Activated T-helper 1 cell treated with anti-CD3 and anti-CD28 coated beads, Interleukin-12 subunit alpha, Interleukin-12 subunit beta, Interleukin-2, Interleukin-4 antibody, amounts not matched to agents 30 ng/mL and 10 ng/mL and 1 ng/mL, durations not matched to agents 14 hours and 24 hours and 36 hours (primary cell): ENCODE measurements around the gene RGS19. TPM values are rescaled to one million over a fixed set of nuclear protein-coding genes. Genes with fewer than 3 reads are reported as not detected.

Experiments used
- DNase-seq: peaks from one replicate; pipeline ENCODE4 v3.0.0; 2021; ENCODE audit warnings: low spot score
- H3K27ac Mint-ChIP-seq: one replicate; pipeline ENCODE4 v1.8.0; 2021; ENCODE audit warnings: mild to moderate bottlenecking, mixed read lengths
- H3K27me3 Mint-ChIP-seq: one replicate; pipeline ENCODE4 v1.8.0; 2022; ENCODE audit warnings: mild to moderate bottlenecking, moderate library complexity, mixed read lengths; ENCODE audit not compliant: insufficient read depth
- H3K36me3 Mint-ChIP-seq: one replicate; pipeline ENCODE4 v1.8.0; 2021; ENCODE audit warnings: low read depth, mixed read lengths
- H3K4me1 Mint-ChIP-seq: one replicate; pipeline ENCODE4 v1.8.0; 2021; ENCODE audit warnings: low read depth, mixed read lengths
- H3K4me3 Mint-ChIP-seq: one replicate; pipeline ENCODE4 v1.8.0; 2021; ENCODE audit warnings: mild to moderate bottlenecking, moderate library complexity, mixed read lengths
- H3K9me3 Mint-ChIP-seq: one replicate; pipeline ENCODE4 v1.8.0; 2021; ENCODE audit warnings: mixed read lengths
- intact Hi-C: fragments of 100-400 bp; cut with micrococcal nuclease; formaldehyde crosslinking; loops from one replicate; pipeline ENCODE4 v1.15.1; 2024
- total RNA-seq: library from RNA; stranded (reverse); gene quantifications from 2 replicates; pipeline ENCODE4 v1.2.3, GENCODE V29; 2022

The RGS19 gene
- total RNA-seq, 1 donor from 2014 or later: 54.7 TPM

DNA sequence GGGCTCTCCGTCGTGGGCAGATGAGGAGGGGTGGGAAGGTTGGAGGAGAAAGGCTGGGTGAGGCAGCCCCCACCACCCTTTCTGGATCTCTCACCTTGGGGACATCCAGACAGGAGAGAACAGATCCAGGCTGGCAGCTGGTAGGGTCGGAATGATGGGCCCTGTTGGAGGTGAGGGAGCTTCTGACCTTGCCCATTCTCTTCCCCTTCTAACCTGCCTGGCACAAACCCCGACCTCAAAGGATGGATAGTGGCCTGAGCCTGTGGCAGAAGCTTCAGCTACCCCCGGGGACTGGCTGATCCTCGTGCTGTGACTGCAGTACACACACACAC, 34.1 kb upstream of the RGS19 start:
- Mint-ChIP-seq H3K36me3 (no peaks in the 10 kb centered on the region), H3K4me3 (no peak overlapping the region), H3K9me3 (no peaks in the 10 kb centered on the region), H3K27me3 (no peaks in the 10 kb centered on the region), H3K4me1 (no peaks in the 10 kb centered on the region), H3K27ac (no peak overlapping the region)
- intact Hi-C loops: no loop called here
- DNase-seq: no peak

DNA sequence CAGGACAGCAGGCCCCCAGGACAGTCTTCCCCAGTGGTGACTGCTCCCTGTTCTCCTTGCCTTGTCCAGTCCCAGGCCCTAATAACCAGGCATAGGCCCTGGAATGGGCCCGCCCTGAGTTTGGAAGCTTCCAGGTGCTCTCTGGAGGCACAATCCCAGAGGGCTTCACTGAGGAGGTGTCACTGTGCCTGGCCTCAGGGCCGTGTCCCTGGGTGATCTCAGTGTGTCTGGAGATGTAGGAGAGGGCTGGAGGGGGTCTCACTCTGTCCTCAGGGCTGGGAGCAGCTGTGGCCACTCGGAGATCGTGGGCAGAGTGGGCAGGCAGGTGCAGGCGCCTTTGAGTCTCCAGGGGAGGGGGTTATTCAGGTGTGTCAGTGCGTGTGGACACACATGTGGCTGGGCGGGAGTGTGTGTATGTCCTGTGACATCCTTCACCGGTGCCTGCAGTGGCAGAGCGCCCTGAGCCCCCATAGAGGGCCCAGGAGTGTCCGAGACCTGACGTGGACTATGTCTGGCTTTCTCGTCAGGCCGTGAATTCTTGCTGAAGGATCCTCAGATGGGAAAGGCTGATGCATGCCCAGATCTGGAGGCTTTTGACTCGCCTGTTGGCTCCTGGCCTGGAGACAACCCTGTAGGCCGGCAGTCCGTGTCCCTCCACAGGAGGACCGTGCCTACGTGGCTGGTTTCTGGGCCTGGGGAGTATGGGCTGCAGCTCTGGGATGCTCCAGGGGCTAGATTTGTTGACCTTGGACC, 33.5 kb upstream of the RGS19 start:
- no peak overlapping the region for H3K4me3 Mint-ChIP-seq
- intact Hi-C loops: no loop called here
- DNase-seq: no peak
- no peak overlapping the region for H3K27ac Mint-ChIP-seq
- H3K9me3 Mint-ChIP-seq: no peaks in the 10 kb centered on the region
- no peaks in the 10 kb centered on the region for H3K36me3 Mint-ChIP-seq
- H3K27me3 Mint-ChIP-seq: no peaks in the 10 kb centered on the region
- no peaks in the 10 kb centered on the region for H3K4me1 Mint-ChIP-seq

DNA sequence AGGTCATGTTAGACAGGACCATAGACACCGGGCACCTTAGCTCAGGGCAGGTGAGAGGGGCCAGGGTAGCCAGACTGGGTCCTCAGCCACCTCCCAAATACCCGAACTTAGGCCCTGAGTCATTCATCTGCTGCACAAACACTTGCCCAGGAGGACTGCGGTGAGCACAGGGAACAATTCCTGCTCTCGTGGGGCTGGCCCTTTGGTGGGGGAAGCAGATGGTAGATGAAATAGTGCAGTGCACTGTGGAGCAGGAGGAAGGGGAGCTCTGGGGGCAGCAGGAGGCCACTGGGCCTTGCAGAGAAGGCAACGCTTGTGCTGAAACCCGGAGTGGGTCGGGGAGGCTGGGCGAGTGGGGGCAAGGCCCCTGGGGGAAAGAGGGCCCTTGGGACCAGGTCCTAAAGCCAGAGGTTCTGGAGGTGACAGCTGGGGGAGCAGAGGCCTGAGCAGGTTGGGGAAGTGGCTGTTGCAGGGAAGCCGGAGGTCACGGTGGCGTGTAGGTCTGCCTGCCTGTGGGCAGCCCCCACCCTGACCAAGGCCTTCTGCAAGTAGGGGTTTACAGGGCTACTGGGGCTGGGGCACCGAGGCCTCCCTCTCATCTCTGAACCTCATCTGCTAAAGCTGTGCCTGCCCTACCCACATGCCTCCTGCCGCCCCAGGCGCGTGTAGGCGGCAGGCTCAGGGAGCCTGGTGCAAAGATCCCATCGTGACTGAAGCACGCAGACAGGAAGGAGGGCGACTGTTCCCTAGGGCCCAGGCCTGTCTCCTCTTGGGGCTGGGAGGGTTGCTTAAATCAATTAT, 32.7 kb upstream of the RGS19 start:
- no peaks in the 10 kb centered on the region for H3K4me1 Mint-ChIP-seq
- no peak overlapping the region for H3K27ac Mint-ChIP-seq
- no peaks in the 10 kb centered on the region for H3K27me3 Mint-ChIP-seq
- DNase-seq: no peak
- intact Hi-C loops: no loop called here
- H3K4me3 Mint-ChIP-seq: no peak overlapping the region
- no peaks in the 10 kb centered on the region for H3K36me3 Mint-ChIP-seq
- H3K9me3 Mint-ChIP-seq: no peaks in the 10 kb centered on the region

DNA sequence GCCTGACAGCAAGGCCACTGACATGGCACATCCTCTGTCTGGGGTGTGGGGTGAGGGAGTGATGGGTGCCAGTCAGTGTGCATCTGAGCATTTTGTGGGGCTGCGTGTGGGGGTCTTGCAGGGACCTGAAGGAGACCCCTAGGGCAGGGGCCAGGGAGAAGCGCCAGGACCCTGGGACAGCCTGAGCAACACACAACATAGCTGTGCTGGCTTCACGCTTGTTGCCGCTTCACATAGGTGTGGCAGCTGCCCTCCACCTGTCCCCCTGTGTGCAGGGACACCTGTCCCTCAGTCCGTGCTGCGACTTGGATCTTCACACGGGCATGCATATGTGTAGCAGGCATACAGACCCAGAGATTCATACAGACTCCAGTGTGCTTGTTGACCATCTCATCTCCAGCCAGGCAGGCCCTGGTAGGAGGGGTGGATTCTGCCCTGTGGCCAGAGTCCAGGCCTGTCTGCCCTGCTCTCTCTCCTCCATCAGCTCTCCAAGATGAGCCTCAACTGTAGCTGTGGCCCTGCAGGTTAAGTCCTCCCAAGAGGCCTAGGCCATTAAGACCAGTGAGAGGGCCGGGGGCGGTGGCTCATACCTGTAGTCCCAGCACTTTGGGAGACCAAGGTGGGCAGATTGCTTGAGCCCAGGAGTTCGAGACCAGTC, 31.2 kb upstream of the RGS19 start:
- Mint-ChIP-seq H3K27ac (no peak overlapping the region), H3K9me3 (no peaks in the 10 kb centered on the region), H3K4me1 (no peaks in the 10 kb centered on the region), H3K4me3 (no peak overlapping the region), H3K27me3 (no peaks in the 10 kb centered on the region), H3K36me3 (no peaks in the 10 kb centered on the region)
- DNase-seq: no peak
- intact Hi-C loops: no loop called here

DNA sequence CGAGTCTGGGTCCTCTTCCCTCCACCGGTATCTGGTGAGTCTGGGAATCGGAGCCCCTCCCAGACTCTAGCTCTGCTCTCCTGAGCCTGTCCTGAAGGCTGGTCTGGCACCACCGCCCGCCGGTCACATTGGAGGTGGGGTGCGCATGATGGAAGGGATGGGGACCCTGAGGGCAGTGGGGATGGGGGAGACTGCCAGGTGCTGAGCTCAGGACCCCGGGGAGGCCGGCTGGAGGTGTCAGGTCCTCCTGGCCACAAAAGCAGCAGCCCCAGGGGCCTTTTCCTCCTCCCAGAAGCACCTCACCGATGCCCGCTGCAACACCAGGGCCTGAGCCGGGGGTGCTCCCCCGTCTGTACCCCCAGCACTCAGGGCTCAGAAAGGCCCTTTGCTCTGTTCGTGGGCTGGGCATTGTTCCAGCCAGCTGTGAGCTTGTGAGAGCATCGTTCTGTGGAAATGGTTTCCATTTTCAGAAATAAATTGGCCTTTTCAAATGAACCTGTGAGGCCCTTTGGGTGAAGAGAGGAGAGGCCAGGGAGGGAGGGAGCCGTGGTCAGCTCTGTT, 30.6 kb upstream of the RGS19 start:
- no peaks in the 10 kb centered on the region for H3K27me3 Mint-ChIP-seq
- H3K27ac Mint-ChIP-seq: no peak overlapping the region
- DNase-seq: no peak
- no peak overlapping the region for H3K4me3 Mint-ChIP-seq
- no peaks in the 10 kb centered on the region for H3K36me3 Mint-ChIP-seq
- no peaks in the 10 kb centered on the region for H3K4me1 Mint-ChIP-seq
- H3K9me3 Mint-ChIP-seq: no peaks in the 10 kb centered on the region
- intact Hi-C loops: no loop called here

DNA sequence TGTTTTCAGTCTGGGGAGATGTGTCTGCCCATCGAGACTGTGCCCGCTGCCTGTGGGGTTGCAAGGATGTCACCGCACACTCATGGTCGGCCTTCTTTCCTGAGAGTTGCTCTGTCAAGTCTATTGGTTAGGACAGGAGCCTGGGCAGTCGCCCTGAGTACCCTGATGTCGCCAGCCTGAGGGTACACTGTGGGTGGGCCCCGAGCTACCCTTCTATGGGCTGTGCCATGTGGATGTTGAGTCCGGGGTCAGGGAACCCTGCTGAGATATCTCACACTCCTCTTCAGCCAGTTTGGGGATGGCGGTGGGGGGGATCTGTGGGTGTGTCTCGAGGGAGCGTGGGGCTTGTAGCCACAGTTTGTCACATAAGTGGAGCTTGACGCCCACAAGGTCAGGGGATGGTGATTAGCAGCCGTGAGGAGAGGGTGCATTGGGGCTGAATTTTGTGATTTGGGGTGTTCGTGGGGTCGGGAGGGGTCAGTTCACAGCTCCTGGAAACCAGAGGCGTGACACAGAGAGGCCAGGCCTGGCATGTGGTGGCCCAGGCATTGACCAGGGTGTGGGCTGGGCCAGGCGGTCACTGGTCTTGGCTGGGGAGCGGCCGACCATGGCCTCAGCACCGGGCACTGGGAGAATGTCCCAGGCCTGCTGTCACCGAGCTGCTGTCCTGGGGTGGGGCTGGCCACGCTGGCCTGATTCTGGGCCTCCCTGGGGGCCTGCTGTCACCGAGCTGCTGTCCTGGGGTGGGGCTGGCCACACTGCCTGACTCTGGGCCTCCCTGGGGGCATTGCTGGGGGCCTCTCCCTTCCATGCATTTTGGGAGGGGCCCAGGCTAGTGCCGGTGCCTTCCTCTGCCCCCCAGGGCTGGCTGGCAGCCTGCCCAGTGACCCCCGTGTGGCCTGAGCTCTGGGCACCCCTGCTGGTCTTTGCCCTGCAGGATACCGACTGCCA, 29.7 kb upstream of the RGS19 start:
- Mint-ChIP-seq H3K36me3 (no peaks in the 10 kb centered on the region), H3K4me1 (no peaks in the 10 kb centered on the region), H3K9me3 (no peaks in the 10 kb centered on the region), H3K27me3 (no peaks in the 10 kb centered on the region), H3K4me3 (no peak overlapping the region), H3K27ac (no peak overlapping the region)
- intact Hi-C loops: no loop called here
- DNase-seq: no peak

DNA sequence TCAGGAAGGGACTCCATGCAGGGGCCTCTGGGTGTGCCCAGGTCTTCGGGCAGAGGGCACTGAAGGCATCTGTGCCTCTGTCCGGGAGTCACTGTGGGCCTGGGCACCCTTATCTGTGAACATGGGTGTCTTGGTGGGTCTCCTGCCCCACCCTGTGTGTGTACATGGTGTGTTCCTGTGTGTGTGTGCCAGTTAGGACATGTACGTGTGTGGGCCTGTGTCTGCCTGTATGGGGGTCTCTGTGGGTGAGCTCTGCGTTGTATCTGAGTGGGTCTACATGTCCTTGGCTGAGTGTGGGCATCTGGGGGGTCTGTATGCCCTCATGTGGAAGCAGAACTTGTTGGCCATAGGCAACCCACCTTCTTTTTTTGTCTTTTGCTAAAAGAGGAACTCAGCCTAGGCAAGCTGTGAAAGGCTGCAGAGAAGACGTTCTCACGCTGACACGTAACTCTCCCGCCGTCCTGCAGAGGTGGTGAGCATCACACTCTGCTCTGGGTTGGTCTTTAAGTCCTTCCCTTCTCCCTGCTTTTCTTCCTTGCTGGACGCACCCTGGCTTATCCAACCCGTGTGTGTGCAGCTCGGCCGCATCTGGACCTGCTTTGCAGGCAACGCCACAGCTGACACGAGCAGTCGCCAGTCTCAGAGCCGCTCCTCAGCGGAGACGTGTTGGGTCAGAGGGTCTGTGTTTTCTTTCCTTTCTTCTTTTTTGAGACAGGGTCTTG, 28.6 kb upstream of the RGS19 start:
- H3K4me3 Mint-ChIP-seq: no peak overlapping the region
- no peaks in the 10 kb centered on the region for H3K9me3 Mint-ChIP-seq
- DNase-seq: no peak
- peaks cover 10% of the 10 kb centered on the region for H3K27me3 Mint-ChIP-seq
- no peak overlapping the region for H3K27ac Mint-ChIP-seq
- H3K4me1 Mint-ChIP-seq: no peaks in the 10 kb centered on the region
- intact Hi-C loops: no loop called here
- H3K36me3 Mint-ChIP-seq: no peaks in the 10 kb centered on the region

DNA sequence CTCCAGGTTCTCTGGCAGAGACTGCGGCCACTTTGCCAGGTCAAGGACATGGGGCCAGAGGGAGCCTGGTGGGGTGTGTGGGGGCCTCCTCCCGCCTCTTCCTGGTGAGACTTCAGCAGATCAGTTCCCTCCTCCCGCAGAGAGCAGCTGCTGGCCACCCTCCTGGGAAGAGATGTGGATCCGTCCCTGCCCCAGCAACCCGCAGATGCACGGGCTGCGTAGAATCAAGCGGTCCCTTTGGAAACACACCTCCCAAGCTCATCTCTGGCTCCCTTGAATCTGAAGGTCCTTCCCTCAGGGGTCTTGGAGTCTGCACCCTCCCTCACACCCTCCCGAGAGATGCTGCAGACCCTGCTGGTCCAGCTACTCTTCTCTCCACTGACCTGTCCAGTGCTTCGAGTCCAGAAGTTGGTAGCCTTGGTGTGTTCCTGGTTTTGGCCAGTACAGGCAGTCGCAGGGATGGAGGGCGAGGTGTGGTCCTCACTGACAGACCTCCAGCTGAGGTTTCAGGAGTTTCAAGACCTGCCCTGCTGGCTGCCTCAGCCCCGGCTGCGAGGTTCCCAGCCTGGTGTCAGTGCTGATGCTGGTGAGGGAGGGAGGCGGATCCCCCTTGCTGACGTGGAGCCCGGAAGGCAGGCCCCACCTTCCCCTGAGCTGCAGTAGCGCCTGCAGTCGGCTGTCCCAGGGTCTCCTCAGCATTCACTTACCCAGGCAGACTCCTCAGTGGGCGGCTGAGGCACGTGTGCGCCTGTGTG, 27.8 kb upstream of the RGS19 start, which contains the start of gene NPBWR2:
TSS of gene NPBWR2 (minus strand) at position 585 of the 755 bp plus-strand sequence. CDS start 734 bp downstream, outside the sequence.
- H3K36me3 Mint-ChIP-seq: no peaks in the 10 kb centered on the region
- no peaks in the 10 kb centered on the region for H3K9me3 Mint-ChIP-seq
- no peak for DNase-seq
- H3K4me1 Mint-ChIP-seq: no peaks in the 10 kb centered on the region
- intact Hi-C loops: no loop called here
- no peak within 1 kb of the TSS for H3K4me3 Mint-ChIP-seq
- no peak within 1 kb of the TSS for H3K27ac Mint-ChIP-seq
- H3K27me3 Mint-ChIP-seq: peaks cover 13% of the 10 kb centered on the region

DNA sequence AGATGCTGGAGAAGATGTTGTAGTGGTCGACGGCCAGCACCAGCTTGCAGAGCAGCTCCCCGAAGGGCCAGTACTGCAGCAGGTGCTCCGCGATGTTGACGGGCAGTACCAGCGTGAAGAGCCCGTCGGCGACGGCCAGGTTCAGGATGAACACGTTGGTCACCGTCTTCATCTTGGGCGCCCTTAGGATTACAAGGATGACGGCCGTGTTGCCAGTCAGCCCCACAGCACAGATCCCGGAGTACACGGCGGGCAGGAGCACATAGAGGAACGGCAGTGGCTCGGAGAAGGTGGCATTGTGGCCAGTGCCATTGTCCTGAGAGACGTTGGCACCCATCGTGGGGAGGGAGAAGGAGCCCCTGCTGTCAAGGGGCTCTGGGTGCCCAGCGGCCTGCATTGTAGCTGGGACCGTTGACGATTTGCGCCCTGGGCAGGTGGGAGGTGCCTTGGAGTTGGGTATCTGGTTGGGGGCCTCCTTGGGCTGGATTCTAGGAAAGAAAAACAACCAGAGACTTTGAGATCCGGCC, 27.2 kb upstream of the RGS19 start:
- Mint-ChIP-seq H3K4me3 (no peak overlapping the region), H3K36me3 (no peaks in the 10 kb centered on the region), H3K4me1 (peaks cover under 1% of the 10 kb centered on the region), H3K27ac (no peak overlapping the region), H3K27me3 (peaks cover 14% of the 10 kb centered on the region), H3K9me3 (no peaks in the 10 kb centered on the region)
- intact Hi-C loops: no loop called here
- DNase-seq: no peak

DNA sequence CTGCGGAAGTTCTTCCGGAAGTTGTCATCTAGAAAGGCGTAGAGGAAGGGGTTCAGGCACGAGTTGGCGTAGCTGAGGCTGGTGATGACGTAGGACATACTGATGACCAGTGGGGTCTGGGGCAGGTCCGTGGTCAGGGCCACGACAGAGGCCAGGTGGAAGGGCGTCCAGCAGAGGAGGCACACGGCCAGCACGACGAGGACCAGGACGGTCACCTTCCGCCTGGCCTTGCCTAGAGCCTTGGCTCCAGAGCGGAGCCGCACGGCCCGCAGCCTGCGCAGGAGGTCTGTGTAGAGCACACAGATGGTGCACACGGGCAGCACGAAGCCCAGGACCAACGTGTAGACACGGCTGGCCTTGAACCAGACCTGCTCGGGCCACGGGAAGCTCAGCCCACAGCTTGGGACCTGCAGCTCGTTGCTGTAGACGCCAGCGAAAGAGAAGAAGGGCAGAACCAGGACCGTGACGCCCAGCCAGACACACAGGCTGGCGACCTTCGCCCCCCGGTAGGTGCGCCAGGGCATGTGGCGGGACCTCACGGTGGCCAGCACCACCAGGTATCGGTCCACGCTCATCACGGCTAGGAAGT, 26.6 kb upstream of the RGS19 start:
- H3K27me3 Mint-ChIP-seq: peaks cover 20% of the 10 kb centered on the region
- no peak overlapping the region for H3K27ac Mint-ChIP-seq
- no peak for DNase-seq
- H3K4me1 Mint-ChIP-seq: peaks cover 6% of the 10 kb centered on the region
- intact Hi-C loops: no loop called here
- no peaks in the 10 kb centered on the region for H3K36me3 Mint-ChIP-seq
- no peak overlapping the region for H3K4me3 Mint-ChIP-seq
- H3K9me3 Mint-ChIP-seq: no peaks in the 10 kb centered on the region
